ENCODE data around the gene CRELD2. TPM values are rescaled to one million over a fixed set of nuclear protein-coding genes. Genes with fewer than 3 reads are reported as not detected.
A peak's percentile ranks its signal among the peaks of the same experiment; 100 is the strongest.

CRELD2 gene
- total and polyA plus RNA-seq, 2 of the 13 experiments (the other 11 are each of a cell fraction or from before 2014, with no cell fraction given), result 17.2 to 44.7 TPM

- TF ChIP-seq, protein P1, sequence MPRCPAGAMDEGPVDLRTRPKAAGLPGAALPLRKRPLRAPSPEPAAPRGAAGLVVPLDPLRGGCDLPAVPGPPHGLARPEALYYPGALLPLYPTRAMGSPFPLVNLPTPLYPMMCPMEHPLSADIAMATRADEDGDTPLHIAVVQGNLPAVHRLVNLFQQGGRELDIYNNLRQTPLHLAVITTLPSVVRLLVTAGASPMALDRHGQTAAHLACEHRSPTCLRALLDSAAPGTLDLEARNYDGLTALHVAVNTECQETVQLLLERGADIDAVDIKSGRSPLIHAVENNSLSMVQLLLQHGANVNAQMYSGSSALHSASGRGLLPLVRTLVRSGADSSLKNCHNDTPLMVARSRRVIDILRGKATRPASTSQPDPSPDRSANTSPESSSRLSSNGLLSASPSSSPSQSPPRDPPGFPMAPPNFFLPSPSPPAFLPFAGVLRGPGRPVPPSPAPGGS (CRISPR knock-in tag; IDR thresholded peaks at IDR 0.05), result 0 out of 2 replicates have a peak, but pooled peaks have one; percentile 50
- TF ChIP-seq SNAPC4 (CRISPR knock-in tag; IDR thresholded peaks at IDR 0.05) (no peak), RFX3 (CRISPR knock-in tag; IDR thresholded peaks at IDR 0.05) (no peak), ARNTL (CRISPR knock-in tag; IDR thresholded peaks at IDR 0.05) (no peak), ZNF17 (CRISPR knock-in tag; IDR thresholded peaks at IDR 0.05) (no peak), HIVEP1 (CRISPR knock-in tag; IDR thresholded peaks at IDR 0.05) (0 out of 2 replicates have a peak, but pooled peaks have one; percentile 22), HNF4A (CRISPR knock-in tag; IDR thresholded peaks at IDR 0.05) (0 out of 2 replicates have a peak, but pooled peaks have one; percentile 8), KLF16 (CRISPR knock-in tag; IDR thresholded peaks at IDR 0.05) (no peak), REL (CRISPR knock-in tag; conservative IDR thresholded peaks at IDR 0.05) (no peak), ZNF549 (CRISPR knock-in tag; IDR thresholded peaks at IDR 0.05) (no peak), ZNF691 (CRISPR knock-in tag; IDR thresholded peaks at IDR 0.05; ENCODE audit: borderline replicate concordance, low read depth) (peak; percentile 65; the same call in 1 of the 2 replicates), ZNF441 (CRISPR knock-in tag; IDR thresholded peaks at IDR 0.05; ENCODE audit: borderline replicate concordance) (no peak), IRX3 (CRISPR knock-in tag; IDR thresholded peaks at IDR 0.05; ENCODE audit: borderline replicate concordance, low read depth) (no peak), BCL6 (CRISPR knock-in tag; IDR thresholded peaks at IDR 0.05) (peak; percentile 32; the same call in 1 of the 2 replicates), HIC2 (CRISPR knock-in tag; IDR thresholded peaks at IDR 0.05; ENCODE audit: low read depth) (peak; percentile 72; the same call in 1 of the 2 replicates)
- TF ChIP-seq, protein P2, sequence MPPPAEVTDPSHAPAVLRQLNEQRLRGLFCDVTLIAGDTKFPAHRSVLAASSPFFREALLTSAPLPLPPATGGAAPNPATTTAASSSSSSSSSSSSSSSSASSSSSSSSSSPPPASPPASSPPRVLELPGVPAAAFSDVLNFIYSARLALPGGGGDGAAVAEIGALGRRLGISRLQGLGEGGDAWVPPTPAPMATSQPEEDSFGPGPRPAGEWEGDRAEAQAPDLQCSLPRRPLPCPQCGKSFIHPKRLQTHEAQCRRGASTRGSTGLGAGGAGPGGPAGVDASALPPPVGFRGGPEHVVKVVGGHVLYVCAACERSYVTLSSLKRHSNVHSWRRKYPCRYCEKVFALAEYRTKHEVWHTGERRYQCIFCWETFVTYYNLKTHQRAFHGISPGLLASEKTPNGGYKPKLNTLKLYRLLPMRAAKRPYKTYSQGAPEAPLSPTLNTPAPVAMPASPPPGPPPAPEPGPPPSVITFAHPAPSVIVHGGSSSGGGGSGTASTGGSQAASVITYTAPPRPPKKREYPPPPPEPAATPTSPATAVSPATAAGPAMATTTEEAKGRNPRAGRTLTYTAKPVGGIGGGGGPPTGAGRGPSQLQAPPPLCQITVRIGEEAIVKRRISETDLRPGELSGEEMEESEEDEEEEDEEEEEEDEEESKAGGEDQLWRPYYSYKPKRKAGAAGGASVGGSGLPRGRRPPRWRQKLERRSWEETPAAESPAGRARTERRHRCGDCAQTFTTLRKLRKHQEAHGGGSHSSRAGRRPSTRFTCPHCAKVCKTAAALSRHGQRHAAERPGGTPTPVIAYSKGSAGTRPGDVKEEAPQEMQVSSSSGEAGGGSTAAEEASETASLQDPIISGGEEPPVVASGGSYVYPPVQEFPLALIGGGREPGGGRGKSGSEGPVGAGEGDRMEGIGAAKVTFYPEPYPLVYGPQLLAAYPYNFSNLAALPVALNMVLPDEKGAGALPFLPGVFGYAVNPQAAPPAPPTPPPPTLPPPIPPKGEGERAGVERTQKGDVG (CRISPR knock-in tag; IDR thresholded peaks at IDR 0.05; ENCODE audit: borderline replicate concordance), result no peak
Observed at GRCh38 chr22:49941507-49942316, 23.3 kb downstream of the CRELD2 start (continued).

Measured in HepG2 (cell line).